Caco-2 (cell line): Measurements from ENCODE around the gene EIF1. TPM values are rescaled to one million over a fixed set of nuclear protein-coding genes. Genes with fewer than 3 reads are reported as not detected.

Experiments
- BruUV-seq: library from RNA; stranded (reverse); fragments of 400-500 nt; replicated peaks from 2 replicates; lab custom pipeline; 2021; lab: Mats Ljungman, UMichigan
- CTCF ChIA-PET: fragments of 300-600 bp; sonication (Branson Sonifier 250); formaldehyde crosslinking; loops from one replicate; lab custom pipeline; 2022; ENCODE audit warnings: antibody characterized with exemption; lab: Charles Lee
- POLR2A ChIA-PET: fragments of 300-600 bp; sonication (Branson Sonifier 250); formaldehyde crosslinking; loops from one replicate; lab custom pipeline; 2022; ENCODE audit warnings: antibody characterized with exemption; lab: Charles Lee
- DNase-seq, 2 experiments: peaks; one replicate each; pipeline versions ENCODE4 v3.0.0 to v3.0.0-alpha.2; 2020 to 2022
- H3K27me3 ChIP-seq: replicated peaks from 2 replicates; pipeline ENCODE4 v1.6.0; 2011; ENCODE audit warnings: low read length; ENCODE audit not compliant: control insufficient read depth, insufficient read depth
- H3K36me3 ChIP-seq: 2 replicates; pipeline ENCODE4 v1.5.1; 2011; ENCODE audit warnings: low read length; ENCODE audit not compliant: control insufficient read depth, insufficient read depth
- H3K4me1 ChIP-seq: fragments of 250-450 bp; sonication (Bioruptor Pico); 2 replicates; pipeline ENCODE4 v1.5.1; 2020; ENCODE audit warnings: mild to moderate bottlenecking
- H3K4me3 ChIP-seq: 2 replicates; pipeline ENCODE4 v1.5.1; 2011; ENCODE audit warnings: low read depth, mild to moderate bottlenecking, control low read depth, low read length
- H3K9me3 ChIP-seq: fragments of 250-450 bp; sonication (Bioruptor Pico); 2 replicates; pipeline ENCODE4 v1.5.1; 2020; ENCODE audit warnings: mild to moderate bottlenecking, moderate library complexity
- H3K27ac Mint-ChIP-seq: one replicate; pipeline ENCODE4 v1.8.0; 2022; ENCODE audit warnings: mixed read lengths; ENCODE audit not compliant: unreplicated experiment
- H3K27me3 Mint-ChIP-seq: one replicate; pipeline ENCODE4 v1.8.0; 2022; ENCODE audit warnings: mixed read lengths; ENCODE audit not compliant: insufficient read depth, unreplicated experiment
- H3K36me3 Mint-ChIP-seq: one replicate; pipeline ENCODE4 v1.8.0; 2022; ENCODE audit warnings: mild to moderate bottlenecking, mixed read lengths; ENCODE audit not compliant: insufficient read depth, unreplicated experiment
- H3K4me1 Mint-ChIP-seq: one replicate; pipeline ENCODE4 v1.8.0; 2022; ENCODE audit warnings: low read depth, mixed read lengths; ENCODE audit not compliant: unreplicated experiment
- H3K4me3 Mint-ChIP-seq: one replicate; pipeline ENCODE4 v1.8.0; 2022; ENCODE audit warnings: mild to moderate bottlenecking, moderate library complexity, mixed read lengths; ENCODE audit not compliant: unreplicated experiment
- H3K9me3 Mint-ChIP-seq: one replicate; pipeline ENCODE4 v1.8.0; 2022; ENCODE audit warnings: mixed read lengths; ENCODE audit not compliant: unreplicated experiment
- CTCF ChIP-seq, 2 experiments: fragments of 200-600 bp in 1 of 2; IDR thresholded peaks; 1 replicate in 1 of 2; 2 replicates in 1 of 2; pipeline versions ENCODE4 v1.5.1 to v1.8.0; 2011 to 2022; ENCODE audit warnings: antibody characterized with exemption in 1 of 2, control low read depth in 1 of 2, inconsistent platforms in 1 of 2, low read depth in 1 of 2, low read length in 1 of 2, mild to moderate bottlenecking in 1 of 2, moderate library complexity in 1 of 2; ENCODE audit not compliant: insufficient read depth in 1 of 2, severe bottlenecking in 1 of 2, unreplicated experiment in 1 of 2
- intact Hi-C: fragments of 100-400 bp; cut with micrococcal nuclease; formaldehyde crosslinking; loops from one replicate; pipeline ENCODE4 v1.10.0; 2022; ENCODE audit not compliant: unreplicated experiment
- total RNA-seq: library from RNA; stranded (reverse); gene quantifications from 2 replicates; pipeline ENCODE4 v1.2.3, GENCODE V29; 2022

Gene EIF1
- total RNA-seq, 1 experiment from 2014 or later, result 783 TPM

GRCh38 chr17:41737680-41738023 lies 49.0 kb downstream of the EIF1 start:
- H3K36me3 Mint-ChIP-seq, result peaks cover 6% of the 10 kb centered on the region
- no TSS peak for BruUV-seq
- H3K9me3 Mint-ChIP-seq, result no peaks in the 10 kb centered on the region
- peaks cover 32% of the 10 kb centered on the region for H3K4me1 Mint-ChIP-seq
- CTCF ChIA-PET, result interaction anchor here (0.6 to 2.6 kb wide), 7 partner anchors 49 to 222 kb away, joined by 3 to 14 read pairs (median 4); partner anchors contain the start of genes FKBP10 and JUP
- TF ChIP-seq CTCF (IDR thresholded peaks at IDR 0.05; ENCODE audit: insufficient read depth in 1 of 2, low read depth in 1 of 2, low read length in 1 of 2, severe bottlenecking in 1 of 2, unreplicated experiment in 1 of 2), result no peak
- Histone ChIP-seq H3K4me1 (peaks cover 31% of the 10 kb centered on the region), H3K4me3 (no peak overlapping the region), H3K36me3 (no peaks in the 10 kb centered on the region), H3K27me3 (no peaks in the 10 kb centered on the region; the same call in 1 of the 2 replicates), H3K9me3 (no peaks in the 10 kb centered on the region)
- H3K27me3 Mint-ChIP-seq, result peaks cover 15% of the 10 kb centered on the region
- no peak overlapping the region for H3K4me3 Mint-ChIP-seq
- no peak for DNase-seq
- POLR2A ChIA-PET, result interaction anchor here (0.9 to 1.0 kb wide), 3 partner anchors 49 to 75 kb away, joined by 3 to 8 read pairs (median 4); partner anchors contain the start of gene JUP
- no peak overlapping the region for H3K27ac Mint-ChIP-seq
- intact Hi-C loops, result loop anchor here (1.0 kb wide), 6 partner anchors 35 to 222 kb away; partner anchors contain the start of gene KLHL11

GRCh38 chr17:41738077-41738800 lies 49.6 kb downstream of the EIF1 start:
- peak; percentile 98 for TF ChIP-seq CTCF (IDR thresholded peaks at IDR 0.05; ENCODE audit: insufficient read depth in 1 of 2, low read depth in 1 of 2, low read length in 1 of 2, severe bottlenecking in 1 of 2, unreplicated experiment in 1 of 2)
- no peaks in the 10 kb centered on the region for H3K9me3 Mint-ChIP-seq
- no peaks in the 10 kb centered on the region for H3K9me3 ChIP-seq
- no peak overlapping the region for H3K4me3 Mint-ChIP-seq
- peak; percentile 88 to 91 for DNase-seq
- intact Hi-C loops, result loop anchor here (1.0 kb wide), 6 partner anchors 34 to 221 kb away; partner anchors contain the start of gene KLHL11
- ChIA-PET CTCF (interaction anchor here (0.6 to 2.6 kb wide), 6 partner anchors 48 to 221 kb away, joined by 3 to 14 read pairs (median 4); partner anchors contain the start of genes FKBP10 and JUP), POLR2A (interaction anchor here (0.9 to 1.0 kb wide), 3 partner anchors 48 to 74 kb away, joined by 3 to 8 read pairs (median 4); partner anchors contain the start of gene JUP)
- no peak overlapping the region for H3K4me3 ChIP-seq
- H3K36me3 ChIP-seq, result no peaks in the 10 kb centered on the region
- H3K4me1 Mint-ChIP-seq, result peaks cover 31% of the 10 kb centered on the region
- no TSS peak for BruUV-seq
- H3K36me3 Mint-ChIP-seq, result peaks cover 6% of the 10 kb centered on the region
- peaks cover 15% of the 10 kb centered on the region for H3K27me3 Mint-ChIP-seq
- H3K27me3 ChIP-seq, result no peaks in the 10 kb centered on the region; the same call in 1 of the 2 replicates
- H3K27ac Mint-ChIP-seq, result peak overlapping the region; percentile 51
- peaks cover 31% of the 10 kb centered on the region for H3K4me1 ChIP-seq

- Mint-ChIP-seq H3K27ac (peak overlapping the region; percentile 51), H3K4me1 (peaks cover 26% of the 10 kb centered on the region), H3K4me3 (no peak overlapping the region), H3K27me3 (peaks cover 15% of the 10 kb centered on the region), H3K36me3 (peaks cover 6% of the 10 kb centered on the region), H3K9me3 (no peaks in the 10 kb centered on the region)
- intact Hi-C loops, result loop anchor here (1.0 kb wide), 6 partner anchors 34 to 221 kb away; partner anchors contain the start of gene KLHL11
- Histone ChIP-seq H3K9me3 (no peaks in the 10 kb centered on the region), H3K36me3 (no peaks in the 10 kb centered on the region), H3K4me3 (no peak overlapping the region), H3K27me3 (no peaks in the 10 kb centered on the region; the same call in 1 of the 2 replicates), H3K4me1 (peaks cover 31% of the 10 kb centered on the region)
- no TSS peak for BruUV-seq
- ChIA-PET CTCF (interaction anchor here (2.6 kb wide), 1 partner anchor 48 kb away, joined by 14 read pairs; the partner anchor contains the start of gene JUP), POLR2A (no interaction called here)
- DNase-seq, result no peak
- no peak for TF ChIP-seq CTCF (IDR thresholded peaks at IDR 0.05; ENCODE audit: insufficient read depth in 1 of 2, low read depth in 1 of 2, low read length in 1 of 2, severe bottlenecking in 1 of 2, unreplicated experiment in 1 of 2)
Measured at GRCh38 chr17:41738801-41739112, 50.1 kb downstream of the EIF1 start.
